HG03342 (cell line): ENCODE results near the gene ZNF248.
"Not testable (repeated sequence)": the region's sequence is repeated elsewhere in the genome, so short reads cannot be mapped to it uniquely, and the experiment has no call there.

Experiments
- ATAC-seq: cut with Tn5 transposase; IDR thresholded peaks from one replicate; pipeline ENCODE4 v1.9.1; 2021; ENCODE audit warnings: mild to moderate bottlenecking, moderate library complexity; ENCODE audit not compliant: unreplicated experiment

The ZNF248 gene

GRCh38 chr10:37857287-37858211 lies at the start of gene ZNF248:
TSS of gene ZNF248 (minus strand) at chr10:37857610. CDS start at chr10:37856310, 1,300 bp downstream.
- ATAC-seq = peak; percentile 89

DNA sequence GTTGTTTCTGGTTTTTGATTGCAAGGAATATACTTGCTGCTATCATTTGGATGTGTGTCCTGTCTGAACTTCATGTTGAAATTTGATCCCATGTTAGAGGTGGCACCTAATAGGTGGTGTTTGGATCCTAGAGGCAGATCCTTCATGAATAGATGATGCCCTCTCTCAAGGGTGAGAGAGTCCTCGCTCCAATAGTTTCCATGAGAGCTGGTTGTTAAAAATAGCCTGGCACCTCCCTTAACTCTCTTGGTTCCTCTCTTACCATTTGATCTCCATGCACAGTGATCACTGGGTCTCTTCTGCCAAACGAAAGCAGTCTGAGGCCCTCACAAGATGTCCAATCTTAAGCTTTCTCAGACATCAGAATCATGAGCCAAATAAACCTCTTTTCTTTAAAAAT lies 49.0 kb upstream of the ZNF248 start:
- ATAC-seq = no peak

- no peak for ATAC-seq
Measured at GRCh38 chr10:37896436-37896835, 39.0 kb upstream of the ZNF248 start.

GRCh38 chr10:37895674-37896073 lies 38.3 kb upstream of the ZNF248 start:
- no peak for ATAC-seq

GRCh38 chr10:37885850-37886249 lies 28.4 kb upstream of the ZNF248 start:
- no peak for ATAC-seq

DNA sequence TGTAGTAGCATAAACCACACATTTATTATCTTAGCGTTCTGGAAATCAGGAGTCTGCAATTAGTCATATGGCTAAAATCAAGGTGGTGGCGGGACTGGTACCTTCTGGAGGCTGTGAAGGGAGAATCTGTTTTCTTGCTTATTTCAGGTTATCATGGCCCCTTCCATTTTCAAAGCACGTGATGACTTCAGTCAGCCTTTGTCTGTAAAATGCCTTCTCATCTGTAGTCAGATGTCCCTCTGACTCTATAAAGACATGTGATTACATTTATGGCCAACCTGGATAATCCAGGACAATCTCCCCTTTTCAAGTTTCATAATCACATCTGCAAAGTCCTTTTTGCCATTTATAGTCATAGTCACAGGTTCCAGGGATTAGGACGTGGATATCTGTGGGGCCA lies 15.5 kb upstream of the ZNF248 start:
- ATAC-seq = no peak

DNA sequence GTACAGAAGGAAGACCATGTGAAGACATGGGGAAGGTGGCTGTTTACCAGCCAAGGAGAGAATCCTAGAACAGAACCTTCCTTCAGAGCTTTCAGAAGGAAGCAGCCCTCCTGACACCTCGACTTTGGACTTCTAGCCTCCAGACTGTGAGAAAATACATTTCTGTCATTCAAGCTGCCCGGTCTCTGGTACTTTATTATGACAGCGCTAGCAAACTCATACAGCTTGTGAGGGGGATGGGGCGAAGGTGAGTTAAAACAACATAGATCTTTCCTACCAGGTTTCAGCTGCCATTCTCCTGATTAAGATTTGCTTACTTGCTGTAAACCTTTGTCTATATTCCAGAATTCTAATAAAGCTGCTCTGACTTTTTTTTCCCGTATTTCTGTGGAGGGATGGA lies 14.9 kb upstream of the ZNF248 start:
- no peak for ATAC-seq

DNA sequence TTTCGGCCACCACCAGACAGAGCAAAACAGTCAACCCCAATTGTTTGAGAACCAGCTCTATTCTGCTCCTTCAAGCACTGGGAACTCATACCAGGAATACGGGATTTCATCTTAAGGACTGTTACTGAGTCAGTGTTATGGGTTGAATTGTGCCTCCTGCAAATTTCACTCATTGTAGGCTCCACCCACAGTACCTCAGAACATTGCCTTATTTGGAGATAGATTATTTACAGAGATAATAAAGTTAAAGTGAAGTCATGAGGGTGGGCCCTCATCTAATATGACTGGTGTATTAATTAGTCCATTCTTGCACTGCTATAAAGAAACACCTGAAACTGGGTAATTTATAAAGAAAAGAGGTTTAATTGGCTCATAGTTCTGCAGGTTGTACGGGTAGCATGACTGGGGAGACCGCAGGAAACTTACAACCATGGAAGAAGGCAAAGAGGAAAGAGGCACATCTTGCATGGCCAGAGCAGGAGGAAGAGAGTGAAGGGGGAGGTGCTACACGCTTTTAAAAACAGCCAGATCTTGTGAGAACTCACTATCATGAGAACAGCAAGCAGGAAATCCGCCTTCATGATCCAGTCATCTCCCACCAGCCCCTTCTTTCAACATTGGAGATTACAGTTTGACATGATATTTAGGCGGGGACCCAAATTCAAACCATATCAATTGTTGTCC lies 14.3 kb upstream of the ZNF248 start:
- no peak for ATAC-seq

- no peak for ATAC-seq
Measured at GRCh38 chr10:37871143-37871542, 13.7 kb upstream of the ZNF248 start.

DNA sequence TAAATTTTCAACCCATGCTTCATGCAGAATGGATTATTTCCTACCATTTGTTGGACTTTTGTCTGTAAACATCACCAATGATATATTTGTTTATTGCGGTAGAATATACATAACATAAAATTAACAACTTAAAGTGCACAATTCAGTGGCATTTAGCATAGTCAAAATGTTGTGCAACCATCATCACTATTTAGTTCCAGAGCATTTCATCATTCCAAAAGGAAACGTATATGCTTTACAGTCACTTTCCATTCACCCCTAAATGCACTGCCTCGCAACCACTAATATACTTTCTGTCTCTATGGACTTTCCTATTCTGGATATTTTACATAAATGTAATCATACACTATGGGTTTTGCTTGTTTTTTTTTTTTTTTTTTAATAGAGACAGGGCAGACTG lies 11.4 kb upstream of the ZNF248 start:
- no peak for ATAC-seq

DNA sequence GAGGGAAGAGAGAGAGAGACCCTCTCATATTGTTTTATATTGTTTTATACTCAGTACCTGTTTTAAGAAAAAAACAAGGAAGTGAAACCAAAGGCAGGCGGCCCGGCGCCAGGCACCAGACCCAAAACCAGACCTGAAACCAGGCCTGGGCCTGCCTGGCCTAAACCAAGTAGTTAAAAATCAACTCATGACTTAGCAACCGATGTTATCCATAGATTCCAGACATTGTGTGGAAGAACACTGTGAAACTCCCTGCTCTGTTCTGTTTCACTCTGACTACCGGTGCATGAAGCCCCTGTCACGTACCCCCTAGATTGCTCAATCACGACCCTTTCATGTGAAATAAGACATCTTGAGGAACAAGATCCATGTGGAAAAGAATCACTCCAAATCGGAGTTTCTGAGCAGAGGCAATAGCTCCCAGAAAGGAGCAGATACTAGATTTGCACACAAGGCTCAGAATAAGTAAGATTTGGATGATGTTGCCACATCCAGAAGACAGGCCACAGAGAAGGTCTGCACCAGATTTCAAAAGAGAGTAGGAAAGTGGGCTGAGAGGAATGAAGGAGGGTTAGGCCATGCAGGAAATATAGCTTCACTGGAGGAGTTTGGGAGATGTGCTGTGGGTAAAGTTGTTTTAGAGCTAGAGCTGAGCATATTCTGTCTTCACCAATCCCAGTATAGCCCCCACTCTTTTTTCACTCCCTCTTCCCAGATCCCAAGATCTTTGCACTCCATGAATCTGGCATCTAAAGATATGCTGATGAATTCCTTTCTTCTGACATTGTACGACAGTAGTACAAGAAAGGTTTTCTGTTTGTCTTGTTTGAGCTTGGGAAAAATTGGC lies 8.8 kb upstream of the ZNF248 start:
- ATAC-seq = peak; percentile 45

DNA sequence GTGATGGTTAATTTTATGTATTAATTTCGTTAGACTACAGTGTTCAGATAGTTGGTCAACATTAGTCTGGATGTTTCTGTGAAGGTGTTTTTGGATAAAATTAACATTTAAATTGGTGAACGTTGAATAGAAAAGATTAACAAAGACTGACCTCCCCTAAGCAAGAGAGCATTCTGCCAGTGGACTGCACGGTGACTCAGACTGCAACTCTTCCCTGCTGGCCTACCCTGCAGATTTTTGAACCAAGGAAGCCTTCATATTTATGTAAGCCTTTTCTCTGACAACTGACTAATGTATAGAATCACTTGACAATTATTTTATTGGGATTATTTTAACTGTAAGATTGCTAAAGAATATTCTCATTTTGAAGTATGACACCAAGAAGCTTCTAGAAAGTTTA lies 7.9 kb upstream of the ZNF248 start:
- no peak for ATAC-seq

GRCh38 chr10:37860494-37861190 lies 3.2 kb upstream of the ZNF248 start:
- peak; percentile 24 for ATAC-seq

- ATAC-seq = not testable (repeated sequence)
Measured at GRCh38 chr10:37859270-37859669, 1.9 kb upstream of the ZNF248 start.

DNA sequence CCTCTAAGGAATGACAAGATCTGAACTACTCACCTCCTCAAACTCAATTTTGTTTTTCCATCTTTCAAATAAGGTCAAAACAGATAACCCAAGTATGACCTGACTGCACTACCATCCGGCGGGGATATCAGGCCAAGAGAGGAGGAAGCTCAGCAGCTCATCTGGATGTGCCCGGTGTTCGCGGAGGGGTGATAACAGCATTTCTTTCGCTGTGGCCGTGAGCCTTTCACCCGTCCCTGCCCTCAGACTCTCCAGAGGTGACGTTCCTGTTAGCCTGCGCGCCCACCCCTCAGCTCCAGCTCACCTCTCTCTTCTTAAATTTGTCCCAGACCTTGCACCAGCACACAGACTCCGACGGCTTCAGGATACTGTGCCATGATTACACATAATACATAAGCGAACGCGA lies 526 bp downstream of the ZNF248 start:
- peak; percentile 19 for ATAC-seq

DNA sequence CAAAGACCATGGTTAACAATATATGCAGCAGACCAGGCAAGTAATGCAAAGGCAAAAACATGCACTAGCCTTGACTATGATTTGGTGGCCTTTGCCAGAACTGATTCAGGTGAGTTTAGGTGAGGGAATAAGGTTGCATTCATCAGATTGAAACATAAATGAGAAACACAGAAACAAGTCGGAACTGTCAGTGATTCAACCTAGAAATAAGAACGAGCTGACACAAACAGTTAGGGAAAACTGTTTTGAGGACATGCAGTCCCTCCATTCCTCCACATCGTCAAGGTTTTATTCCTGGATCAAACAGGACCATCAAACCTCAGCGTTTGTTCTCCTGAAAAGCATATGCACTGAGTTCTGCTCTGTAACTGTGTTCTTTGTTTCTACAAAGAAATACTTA lies 1.8 kb downstream of the ZNF248 start:
- ATAC-seq = no peak

DNA sequence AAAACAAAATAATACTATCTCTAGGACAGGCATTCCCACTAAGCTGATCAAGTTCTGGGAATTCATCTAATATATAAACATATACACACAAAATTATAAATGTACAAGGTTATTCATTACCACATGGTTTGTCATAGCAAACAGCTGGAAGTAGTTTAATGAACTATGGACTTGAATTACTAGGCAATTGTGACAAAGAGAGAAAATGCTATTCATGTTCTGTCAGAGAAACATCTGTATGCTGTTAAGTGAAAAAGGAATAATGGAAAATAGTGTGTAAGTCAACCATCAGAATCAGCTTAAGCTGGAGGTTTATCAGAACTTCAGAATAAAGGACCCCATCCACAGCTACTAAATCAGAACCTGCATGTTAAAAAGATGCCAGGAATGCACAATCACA lies 2.8 kb downstream of the ZNF248 start:
- ATAC-seq = no peak

DNA sequence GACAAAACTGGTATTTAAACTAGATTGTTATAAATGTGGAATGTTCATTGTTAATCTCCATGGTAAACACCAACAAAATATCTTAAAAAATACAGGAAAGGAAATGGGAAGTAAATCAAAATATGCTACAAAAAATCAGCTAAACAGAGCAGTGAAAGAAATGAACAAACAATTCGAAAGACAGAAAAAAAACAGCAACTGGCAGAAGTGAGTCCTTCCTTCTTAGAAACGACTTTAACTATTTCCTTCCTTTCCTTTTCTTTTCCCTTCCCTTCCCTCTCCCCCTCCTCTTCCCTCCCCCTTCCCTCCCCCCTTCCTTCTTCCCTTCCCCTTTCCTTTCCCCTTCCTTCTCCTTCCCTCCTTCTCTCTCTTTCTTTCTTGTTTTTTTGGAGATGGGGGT lies 12.8 kb downstream of the ZNF248 start:
- ATAC-seq = no peak

DNA sequence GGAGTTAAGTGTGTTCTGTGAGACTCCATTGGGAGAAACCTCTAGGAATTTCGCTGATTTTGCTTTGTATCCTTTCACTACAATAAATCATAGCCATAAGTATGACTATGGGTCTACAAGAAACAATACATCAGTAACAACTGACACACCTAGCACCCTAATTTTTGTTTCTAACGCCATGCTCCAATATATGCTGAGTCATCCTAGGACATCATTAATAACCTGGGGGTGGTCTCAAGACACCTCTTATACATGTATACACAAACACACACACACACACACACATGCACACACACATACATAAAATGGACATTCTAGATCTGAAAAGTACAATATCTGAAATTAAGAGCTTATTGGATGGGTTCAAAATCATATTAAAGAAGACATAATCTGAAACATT lies 18.2 kb downstream of the ZNF248 start:
- ATAC-seq = no peak

GRCh38 chr10:37831495-37832333 lies 25.7 kb downstream of the ZNF248 start:
- no peak for ATAC-seq
